GM23248 (cell line): Measurements from ENCODE around the gene SHROOM2. TPM values are rescaled to one million over a fixed set of nuclear protein-coding genes. Genes with fewer than 3 reads are reported as not detected.

ENCODE experiments used
- DNase-seq: peaks from one replicate; pipeline ENCODE4 v3.0.0-alpha.2; 2015
- H2AFZ ChIP-seq: fragments of 200-600 bp; sonication (generic); 2 replicates; pipeline ENCODE4 v1.6.1; 2016; ENCODE audit warnings: antibody characterized with exemption
- H3F3A ChIP-seq: fragments of 200-600 bp; sonication (generic); 2 replicates; pipeline ENCODE4 v1.6.1; 2016; ENCODE audit warnings: mild to moderate bottlenecking, antibody characterized with exemption, mixed run types; ENCODE audit not compliant: insufficient read depth
- H3K27ac ChIP-seq: fragments of 200-600 bp; sonication (generic); 2 replicates; pipeline ENCODE4 v1.5.1; 2016; ENCODE audit warnings: mild to moderate bottlenecking
- H3K27me3 ChIP-seq: fragments of 200-600 bp; sonication (generic); replicated peaks from 2 replicates; pipeline ENCODE4 v1.6.1; 2016; ENCODE audit warnings: mild to moderate bottlenecking; ENCODE audit not compliant: insufficient read depth
- H3K36me3 ChIP-seq: fragments of 200-600 bp; sonication (generic); 2 replicates; pipeline ENCODE4 v1.6.1; 2016; ENCODE audit warnings: low read depth, mild to moderate bottlenecking
- H3K4me1 ChIP-seq: fragments of 200-600 bp; sonication (generic); 2 replicates; pipeline ENCODE4 v1.6.1; 2016; ENCODE audit warnings: mild to moderate bottlenecking; ENCODE audit not compliant: insufficient read depth
- H3K4me2 ChIP-seq: fragments of 200-600 bp; sonication (generic); one replicate; pipeline ENCODE4 v1.6.1; 2016; ENCODE audit warnings: mild to moderate bottlenecking; ENCODE audit not compliant: unreplicated experiment
- H3K4me3 ChIP-seq: fragments of 200-600 bp; sonication (generic); 2 replicates; pipeline ENCODE4 v1.5.1; 2016; ENCODE audit warnings: mild to moderate bottlenecking
- H3K79me2 ChIP-seq: fragments of 200-600 bp; sonication (generic); 2 replicates; pipeline ENCODE4 v1.6.1; 2016; ENCODE audit warnings: mild to moderate bottlenecking; ENCODE audit not compliant: insufficient read depth
- H3K9ac ChIP-seq: fragments of 200-600 bp; sonication (generic); 2 replicates; pipeline ENCODE4 v1.6.1; 2016; ENCODE audit warnings: mild to moderate bottlenecking
- H3K9me2 ChIP-seq: fragments of 200-600 bp; sonication (generic); 2 replicates; pipeline ENCODE4 v1.6.1; 2016; ENCODE audit warnings: mixed run types, mild to moderate bottlenecking, moderate library complexity; ENCODE audit not compliant: insufficient read depth
- H3K9me3 ChIP-seq: fragments of 200-600 bp; sonication (generic); one replicate; pipeline ENCODE4 v1.6.1; 2017; ENCODE audit warnings: low read depth
- H4K20me1 ChIP-seq: fragments of 200-600 bp; sonication (generic); 2 replicates; pipeline ENCODE4 v1.6.0; 2016; ENCODE audit not compliant: insufficient read depth
- EZH2 ChIP-seq: fragments of 200-600 bp; sonication (generic); IDR thresholded peaks from 2 replicates; pipeline ENCODE4 v1.6.1; 2018; ENCODE audit warnings: antibody characterized with exemption, mild to moderate bottlenecking; ENCODE audit not compliant: insufficient read depth, poor library complexity, severe bottlenecking
- EZH2phosphoT487 ChIP-seq: fragments of 200-600 bp; sonication (generic); IDR thresholded peaks from 2 replicates; pipeline ENCODE4 v1.6.1; 2018; ENCODE audit warnings: antibody characterized with exemption, moderate library complexity, mild to moderate bottlenecking, low read depth; ENCODE audit not compliant: insufficient read depth
- WGBS, 2 experiments: methylation state at CpG; one replicate each; pipeline ENCODE4 v1.1.6; 2015 to 2017; ENCODE audit warnings: low lambda C conversion rate in 2 of 2, low coverage in 1 of 2; ENCODE audit errors: missing lambda C conversion rate in 2 of 2; 5-methylcytosine and 5-hydroxymethylcytosine counted together
- in situ Hi-C: fragments of 300-500 bp; cut with MboI; formaldehyde crosslinking; loops from 2 replicates; pipeline ENCODE4 v1.15.0; 2020
- polyA plus RNA-seq: library from polyadenylated mRNA; unstranded; fragments of >200 nt; fragmentation: Nextera tagmentation; extraction: Ambion mirVana; gene quantifications from 2 replicates; pipeline ENCODE4 v1.2.1, GENCODE V29; 2016
- total RNA-seq: library from RNA; depleted of rRNA; stranded (reverse); fragments of >200 nt; shearing (Covaris generic); gene quantifications from 2 replicates; pipeline ENCODE4 v1.2.3, GENCODE V29; 2014

The SHROOM2 gene
- total and polyA plus RNA-seq, 2 experiments from 2014 or later = 0.22 to 0.63 TPM

GRCh38 chrX:9875801-9876200 is 89.6 kb downstream of the SHROOM2 start:
- Histone ChIP-seq H4K20me1 (no peaks in the 10 kb centered on the region), H3K9me3 (no peaks in the 10 kb centered on the region), H3K9me2 (no peaks in the 10 kb centered on the region), H3K4me2 (no peak overlapping the region), H3K27ac (no peak overlapping the region), H3K4me3 (no peak overlapping the region), H3K9ac (no peak overlapping the region), H3K79me2 (no peaks in the 10 kb centered on the region), H3K36me3 (no peaks in the 10 kb centered on the region), H3K27me3 (no peaks in the 10 kb centered on the region; the same call in 1 of the 2 replicates), H3F3A (no peaks in the 10 kb centered on the region), H2AFZ (no peak overlapping the region), H3K4me1 (no peaks in the 10 kb centered on the region)
- DNase-seq = no peak
- 55% methylated on average over 3 of the region's 3 CpGs for WGBS, 2 experiments
- TF ChIP-seq EZH2phosphoT487 = no peak
- TF ChIP-seq EZH2 = no peak
- in situ Hi-C loops = loop anchor here (25.0 kb wide), 1 partner anchor 236 kb away; no protein-coding TSS in a partner anchor

DNA sequence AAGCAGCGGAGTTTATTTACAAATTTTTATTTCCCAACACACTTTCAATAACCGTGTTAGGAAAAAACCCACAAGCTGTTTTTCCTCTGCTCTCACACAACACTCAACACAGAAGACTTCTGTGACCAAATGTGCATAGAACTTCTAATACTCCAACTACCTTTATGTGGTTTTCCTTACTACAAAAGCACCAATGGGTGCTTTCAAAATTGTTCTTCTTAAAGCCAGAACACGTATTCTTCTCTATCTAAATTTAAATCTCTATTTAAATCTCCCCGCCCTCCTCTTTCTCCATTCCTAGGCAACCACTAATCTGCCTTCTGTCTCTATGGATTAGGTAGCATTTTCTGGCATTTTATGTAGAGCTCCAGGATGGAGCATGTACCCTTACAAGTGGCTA is 90.0 kb downstream of the SHROOM2 start:
- Histone ChIP-seq H3K4me3 (no peak overlapping the region), H3K9me3 (no peaks in the 10 kb centered on the region), H4K20me1 (no peaks in the 10 kb centered on the region), H3K27ac (no peak overlapping the region), H3K4me1 (no peaks in the 10 kb centered on the region), H3K27me3 (no peaks in the 10 kb centered on the region; the same call in 1 of the 2 replicates), H3K9ac (no peak overlapping the region), H3K79me2 (no peaks in the 10 kb centered on the region), H3K36me3 (no peaks in the 10 kb centered on the region), H3K4me2 (no peak overlapping the region), H3F3A (no peaks in the 10 kb centered on the region), H3K9me2 (no peaks in the 10 kb centered on the region), H2AFZ (no peak overlapping the region)
- no peak for DNase-seq
- in situ Hi-C loops = loop anchor here (25.0 kb wide), 1 partner anchor 236 kb away; no protein-coding TSS in a partner anchor
- WGBS, 2 experiments = 54 to 59% methylated on average over 4 of the region's 4 CpGs
- no peak for TF ChIP-seq EZH2
- TF ChIP-seq EZH2phosphoT487 = no peak

GRCh38 chrX:9878146-9878820 is 92.1 kb downstream of the SHROOM2 start:
- no peaks in the 10 kb centered on the region for H3K36me3 ChIP-seq
- no peak overlapping the region for H3K4me2 ChIP-seq
- no peaks in the 10 kb centered on the region; the same call in 1 of the 2 replicates for H3K27me3 ChIP-seq
- no peaks in the 10 kb centered on the region for H3K9me3 ChIP-seq
- H3K79me2 ChIP-seq = no peaks in the 10 kb centered on the region
- H2AFZ ChIP-seq = no peak overlapping the region
- WGBS, 2 experiments = 2 to 4% methylated on average over 5 to 12 of the region's 12 CpGs
- no peaks in the 10 kb centered on the region for H3K9me2 ChIP-seq
- no peak overlapping the region for H3K4me3 ChIP-seq
- H3K4me1 ChIP-seq = no peaks in the 10 kb centered on the region
- H3K27ac ChIP-seq = no peak overlapping the region
- no peak overlapping the region for H3K9ac ChIP-seq
- TF ChIP-seq EZH2phosphoT487 (no peak), EZH2 (no peak)
- no peaks in the 10 kb centered on the region for H4K20me1 ChIP-seq
- no peaks in the 10 kb centered on the region for H3F3A ChIP-seq
- in situ Hi-C loops = loop anchor here (25.0 kb wide), 1 partner anchor 234 kb away; no protein-coding TSS in a partner anchor
- no peak for DNase-seq

GRCh38 chrX:9880237-9880636 is 94.0 kb downstream of the SHROOM2 start:
- no peaks in the 10 kb centered on the region for H3K9me3 ChIP-seq
- 64 to 69% methylated on average over 4 to 7 of the region's 13 CpGs for WGBS, 2 experiments
- no peak overlapping the region for H3K27ac ChIP-seq
- no peaks in the 10 kb centered on the region for H3K4me1 ChIP-seq
- no peak for TF ChIP-seq EZH2
- TF ChIP-seq EZH2phosphoT487 = no peak
- no peaks in the 10 kb centered on the region; the same call in 1 of the 2 replicates for H3K27me3 ChIP-seq
- no peaks in the 10 kb centered on the region for H3K79me2 ChIP-seq
- no peak for DNase-seq
- H3K4me2 ChIP-seq = no peak overlapping the region
- no peak overlapping the region for H3K4me3 ChIP-seq
- in situ Hi-C loops = loop anchor here (10.0 to 25.0 kb wide), 2 partner anchors 105 to 232 kb away; no protein-coding TSS in a partner anchor
- no peaks in the 10 kb centered on the region for H4K20me1 ChIP-seq
- H3F3A ChIP-seq = no peaks in the 10 kb centered on the region
- no peak overlapping the region for H3K9ac ChIP-seq
- no peaks in the 10 kb centered on the region for H3K9me2 ChIP-seq
- H2AFZ ChIP-seq = no peak overlapping the region
- no peaks in the 10 kb centered on the region for H3K36me3 ChIP-seq
